Sigmoid colon (tissue), 7 donors: ENCODE data around the gene CIDEA. TPM values are rescaled to one million over a fixed set of nuclear protein-coding genes. Genes with fewer than 3 reads are reported as not detected.

Experiments
- DNase-seq: peaks from one replicate; pipeline ENCODE4 v3.0.0-alpha.2; 2019
- H3K27ac ChIP-seq, 4 donors: fragments of 200-600 bp; sonication (generic); one replicate each; pipeline ENCODE4 v1.5.1; 2016 to 2019; ENCODE audit warnings: mild to moderate bottlenecking in 1 of 4
- H3K27me3 ChIP-seq, 3 donors: fragments of 200-600 bp; sonication (generic); one replicate each; pipeline ENCODE4 v1.5.1; 2019; ENCODE audit warnings: mild to moderate bottlenecking in 1 of 3
- H3K36me3 ChIP-seq, 4 donors: fragments of 200-600 bp; sonication (generic); one replicate each; pipeline ENCODE4 v1.5.1; 2016 to 2019
- H3K4me1 ChIP-seq, 4 donors: fragments of 200-600 bp; sonication (generic); one replicate each; pipeline ENCODE4 v1.5.1; 2017 to 2019
- H3K4me3 ChIP-seq, 4 donors: fragments of 200-600 bp; sonication (generic); one replicate each; pipeline ENCODE4 v1.5.1; 2017 to 2019; ENCODE audit warnings: mild to moderate bottlenecking in 2 of 4, moderate library complexity in 1 of 4
- H3K9me3 ChIP-seq, 4 donors: fragments of 200-600 bp in 3 of 4; sonication (generic) in 3 of 4; one replicate each; pipeline versions ENCODE4 v1.5.1 to v1.6.1; 2013 to 2019
- EP300 ChIP-seq, 4 donors: sonication (generic); formaldehyde crosslinking; IDR thresholded peaks; one replicate each; pipeline ENCODE4 v1.6.1; 2017; ENCODE audit warnings: antibody characterized with exemption in 4 of 4
- POLR2A ChIP-seq, 2 donors: fragments of 450-650 bp; IDR thresholded peaks; one replicate each; pipeline ENCODE4 v1.6.1; 2016; ENCODE audit warnings: antibody characterized with exemption in 2 of 2, mild to moderate bottlenecking in 2 of 2, moderate library complexity in 2 of 2
- POLR2AphosphoS5 ChIP-seq, 4 donors: sonication (generic); formaldehyde crosslinking; IDR thresholded peaks; one replicate each; pipeline ENCODE4 v1.6.1; 2017; ENCODE audit warnings: antibody characterized with exemption in 4 of 4
- WGBS, 2 donors: extraction: QIAGEN DNeasy Blood & Tissue Kit; methylation state at CpG; one replicate each; pipeline ENCODE4 v1.1.7; 2013; 5-methylcytosine and 5-hydroxymethylcytosine counted together
- intact Hi-C: fragments of 100-400 bp; cut with DNase I; formaldehyde crosslinking; loops from one replicate; pipeline ENCODE4 v1.15.1; 2023
- polyA plus RNA-seq, 3 donors: library from polyadenylated mRNA; stranded (reverse); fragments of 200-250 nt; gene quantifications; one replicate each; pipeline ENCODE4 v1.2.3, GENCODE V29; 2013
- total RNA-seq, 4 donors: library from RNA; depleted of rRNA; stranded (reverse); fragments of >200 nt; gene quantifications; one replicate each; pipeline ENCODE4 v1.1.0, GENCODE V29; 2016
- TF ChIP-seq, protein P1 (sequence below), 4 experiments: fragments of 450-650 bp in 3 of 4; fragments of 200-600 bp in 1 of 4; IDR thresholded peaks; one replicate each; pipeline ENCODE4 v1.5.1; 2016 to 2019; ENCODE audit warnings: antibody characterized with exemption in 4 of 4, mild to moderate bottlenecking in 3 of 4, moderate library complexity in 2 of 4
- donor health status: healthy with polysubstance abuse.
- donor health status: Bipolar disorder and iron deficiency.
- donor health status: healthy.

CIDEA gene
- total and polyA plus RNA-seq, 7 donors: 4.2 to 17.8 TPM; not detected in 5

DNA sequence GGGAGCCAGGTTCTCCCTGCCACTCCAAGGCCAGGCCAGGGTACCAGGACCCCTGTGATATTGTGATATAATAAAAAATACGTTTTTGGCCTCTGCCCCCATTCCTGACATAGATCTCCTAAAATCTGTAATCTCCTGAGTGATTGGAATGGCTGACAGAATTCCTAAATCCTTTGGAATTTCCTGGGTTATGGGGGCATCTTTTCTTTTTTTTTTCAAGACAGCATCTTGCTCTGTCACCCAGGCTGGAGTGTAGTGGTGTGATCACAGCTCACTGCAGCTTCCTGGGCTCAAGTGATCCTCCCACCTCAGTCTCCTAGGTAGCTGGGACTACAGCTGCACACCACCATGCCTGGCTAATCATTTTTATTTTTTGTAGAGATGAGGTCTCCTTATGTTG lies 27.7 kb downstream of the CIDEA start:
- Histone ChIP-seq H3K4me3 (no peak overlapping the region), H3K27me3 (no peaks in the 10 kb centered on the region), H3K9me3 (no peaks in the 10 kb centered on the region), H3K27ac (peak overlapping the region; percentile 51 to 96 (median 72)), H3K36me3 (no peaks in the 10 kb centered on the region), H3K4me1 (peaks cover 0 to 52% (median 45%) of the 10 kb centered on the region in 4 donors)
- DNase-seq: no peak
- intact Hi-C loops: no loop called here
- TF ChIP-seq POLR2A (IDR thresholded peaks at IDR 0.05) (no peak), EP300 (IDR thresholded peaks at IDR 0.05) (no peak), POLR2AphosphoS5 (IDR thresholded peaks at IDR 0.05) (no peak)
- TF ChIP-seq, protein P1, sequence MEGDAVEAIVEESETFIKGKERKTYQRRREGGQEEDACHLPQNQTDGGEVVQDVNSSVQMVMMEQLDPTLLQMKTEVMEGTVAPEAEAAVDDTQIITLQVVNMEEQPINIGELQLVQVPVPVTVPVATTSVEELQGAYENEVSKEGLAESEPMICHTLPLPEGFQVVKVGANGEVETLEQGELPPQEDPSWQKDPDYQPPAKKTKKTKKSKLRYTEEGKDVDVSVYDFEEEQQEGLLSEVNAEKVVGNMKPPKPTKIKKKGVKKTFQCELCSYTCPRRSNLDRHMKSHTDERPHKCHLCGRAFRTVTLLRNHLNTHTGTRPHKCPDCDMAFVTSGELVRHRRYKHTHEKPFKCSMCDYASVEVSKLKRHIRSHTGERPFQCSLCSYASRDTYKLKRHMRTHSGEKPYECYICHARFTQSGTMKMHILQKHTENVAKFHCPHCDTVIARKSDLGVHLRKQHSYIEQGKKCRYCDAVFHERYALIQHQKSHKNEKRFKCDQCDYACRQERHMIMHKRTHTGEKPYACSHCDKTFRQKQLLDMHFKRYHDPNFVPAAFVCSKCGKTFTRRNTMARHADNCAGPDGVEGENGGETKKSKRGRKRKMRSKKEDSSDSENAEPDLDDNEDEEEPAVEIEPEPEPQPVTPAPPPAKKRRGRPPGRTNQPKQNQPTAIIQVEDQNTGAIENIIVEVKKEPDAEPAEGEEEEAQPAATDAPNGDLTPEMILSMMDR (IDR thresholded peaks at IDR 0.05): no peak
- WGBS, 2 donors: 10 to 64% methylated on average over 1 of the region's 1 CpG

DNA sequence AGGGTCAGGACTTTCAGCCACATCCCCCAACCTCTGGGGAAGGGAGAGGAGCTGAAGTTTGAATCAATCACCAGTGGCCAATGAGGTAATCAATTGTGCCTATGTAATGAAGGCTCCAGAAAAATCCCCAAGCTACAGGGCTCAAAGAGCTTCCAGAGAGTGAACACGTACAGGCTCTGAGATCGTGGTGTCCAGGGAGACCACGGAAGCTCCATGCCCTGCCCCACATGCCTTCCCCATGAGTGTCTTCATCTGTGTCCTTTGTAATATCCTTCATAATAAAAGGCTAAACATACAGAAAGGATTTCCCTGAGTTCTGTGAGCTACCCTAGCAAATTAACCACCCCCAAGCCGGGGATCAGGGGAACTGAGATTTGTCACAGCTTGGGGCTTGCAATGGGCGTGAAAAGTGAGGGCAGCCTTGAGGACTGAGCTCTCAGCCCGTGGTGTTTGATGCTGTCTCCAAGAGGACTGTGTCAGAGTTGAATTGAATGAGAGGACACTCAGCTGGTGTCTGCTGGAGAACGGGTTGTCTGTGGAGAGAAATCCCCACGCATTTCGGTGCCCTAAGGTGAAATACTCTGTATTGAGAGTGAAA lies 28.4 kb downstream of the CIDEA start:
- no peak for TF ChIP-seq POLR2AphosphoS5 (IDR thresholded peaks at IDR 0.05)
- no peak for TF ChIP-seq POLR2A (IDR thresholded peaks at IDR 0.05)
- TF ChIP-seq, protein P1 (IDR thresholded peaks at IDR 0.05): no peak
- TF ChIP-seq EP300 (IDR thresholded peaks at IDR 0.05): no peak
- no peak for DNase-seq
- H3K4me1 ChIP-seq: peaks cover 0 to 52% (median 41%) of the 10 kb centered on the region in 4 donors
- H3K27ac ChIP-seq: peak overlapping the region; percentile 51 to 96 (median 72)
- 68 to 80% methylated on average over 9 of the region's 9 CpGs for WGBS, 2 donors
- no peak overlapping the region for H3K4me3 ChIP-seq
- no peaks in the 10 kb centered on the region for H3K9me3 ChIP-seq
- no peaks in the 10 kb centered on the region for H3K36me3 ChIP-seq
- H3K27me3 ChIP-seq: no peaks in the 10 kb centered on the region
- intact Hi-C loops: no loop called here

DNA sequence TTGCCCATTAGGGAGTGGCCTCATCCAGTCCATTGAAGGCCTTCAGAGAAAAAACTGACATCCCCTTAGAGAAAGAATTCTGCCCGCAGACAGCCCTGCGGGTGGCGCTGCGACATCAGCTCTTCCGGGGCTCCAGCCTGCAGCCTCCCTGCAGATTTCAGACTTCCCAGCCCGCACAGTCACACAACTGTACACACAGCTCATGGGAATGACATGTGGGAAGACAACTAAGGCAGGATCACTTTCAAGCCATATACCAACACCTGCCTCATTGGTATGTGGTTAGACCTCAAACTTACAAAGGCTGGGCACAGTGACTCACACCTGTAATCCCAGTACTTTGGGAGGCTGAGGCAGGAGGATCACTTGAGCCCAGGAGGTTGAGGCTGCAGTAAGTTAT lies 29.1 kb downstream of the CIDEA start:
- H3K36me3 ChIP-seq: no peaks in the 10 kb centered on the region
- H3K27ac ChIP-seq: peak overlapping the region in 3 of 4 donors; percentile 51 to 96 (median 92)
- no peaks in the 10 kb centered on the region for H3K9me3 ChIP-seq
- TF ChIP-seq POLR2A (IDR thresholded peaks at IDR 0.05): no peak
- TF ChIP-seq EP300 (IDR thresholded peaks at IDR 0.05): no peak
- TF ChIP-seq, protein P1 (IDR thresholded peaks at IDR 0.05): no peak
- no peak for TF ChIP-seq POLR2AphosphoS5 (IDR thresholded peaks at IDR 0.05)
- no peak overlapping the region for H3K4me3 ChIP-seq
- peaks cover 0 to 51% (median 36%) of the 10 kb centered on the region in 4 donors for H3K4me1 ChIP-seq
- H3K27me3 ChIP-seq: no peaks in the 10 kb centered on the region
- DNase-seq: no peak
- intact Hi-C loops: no loop called here
- 75 to 77% methylated on average over 6 of the region's 6 CpGs for WGBS, 2 donors

DNA sequence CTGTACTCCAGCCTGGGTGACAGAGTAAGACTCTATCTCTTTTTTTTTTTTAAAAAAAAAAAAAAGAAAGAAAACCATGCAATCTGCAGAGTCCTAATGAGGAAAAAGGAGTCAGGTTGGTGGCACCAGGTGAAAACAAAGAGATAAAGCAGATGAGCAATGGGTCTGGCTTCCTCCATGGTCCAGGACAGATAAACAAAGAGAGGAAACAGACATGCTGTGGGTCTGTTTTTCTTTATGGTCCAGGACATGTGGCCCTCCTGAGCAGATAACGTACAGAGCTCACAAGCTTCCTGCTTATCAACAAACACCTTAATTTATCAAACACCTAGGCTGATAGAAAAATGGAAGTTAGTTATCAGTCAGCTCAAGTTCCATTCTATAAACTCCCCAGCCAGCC lies 29.5 kb downstream of the CIDEA start:
- no peak for TF ChIP-seq EP300 (IDR thresholded peaks at IDR 0.05)
- TF ChIP-seq POLR2AphosphoS5 (IDR thresholded peaks at IDR 0.05): peak in 1 of 4 donors; percentile 6
- Histone ChIP-seq H3K36me3 (no peaks in the 10 kb centered on the region), H3K4me1 (peaks cover 0 to 51% (median 36%) of the 10 kb centered on the region in 4 donors), H3K27me3 (no peaks in the 10 kb centered on the region), H3K27ac (peak overlapping the region in 3 of 4 donors; percentile 46 to 96 (median 92)), H3K9me3 (no peaks in the 10 kb centered on the region), H3K4me3 (no peak overlapping the region)
- intact Hi-C loops: no loop called here
- no peak for DNase-seq
- 49 to 55% methylated on average over 1 of the region's 1 CpG for WGBS, 2 donors

GRCh38 chr18:12287131-12287681 lies 33.0 kb downstream of the CIDEA start:
- no peaks in the 10 kb centered on the region for H3K36me3 ChIP-seq
- H3K4me3 ChIP-seq: peak overlapping the region; percentile 39 to 58 (median 50)
- peaks cover 0 to 25% (median 16%) of the 10 kb centered on the region in 4 donors for H3K4me1 ChIP-seq
- no peak for TF ChIP-seq POLR2AphosphoS5 (IDR thresholded peaks at IDR 0.05)
- no peak for TF ChIP-seq POLR2A (IDR thresholded peaks at IDR 0.05)
- TF ChIP-seq EP300 (IDR thresholded peaks at IDR 0.05): no peak
- TF ChIP-seq, protein P1 (IDR thresholded peaks at IDR 0.05): no peak
- 10 to 25% methylated on average over 37 of the region's 37 CpGs for WGBS, 2 donors
- H3K27me3 ChIP-seq: no peaks in the 10 kb centered on the region
- intact Hi-C loops: no loop called here
- DNase-seq: no peak
- peak overlapping the region; percentile 75 to 94 (median 88) for H3K27ac ChIP-seq
- H3K9me3 ChIP-seq: no peaks in the 10 kb centered on the region
